Stimulated activated memory B cell treated with anti-CD40 and anti-IgM and Interleukin-4, amounts not matched to agents 10 μg/mL and 1 μg/mL and 100 μg/mL, for 72 hours (primary cell): Measurements from ENCODE around the gene TBXA2R.
"Not testable (repeated sequence)": the region's sequence is repeated elsewhere in the genome, so short reads cannot be mapped to it uniquely, and the experiment has no call there.

Experiments used
- ATAC-seq: fragments of 150-1000 bp; cut with Tn5 transposase; 2 replicates; pipeline ENCODE4 v1.10.0; 2021
- H3K27ac Mint-ChIP-seq: one replicate; pipeline ENCODE4 v1.8.0; 2022; ENCODE audit warnings: mild to moderate bottlenecking, mixed read lengths
- H3K27me3 Mint-ChIP-seq: one replicate; pipeline ENCODE4 v1.8.0; 2022; ENCODE audit warnings: mixed read lengths
- H3K36me3 Mint-ChIP-seq: one replicate; pipeline ENCODE4 v1.8.0; 2022; ENCODE audit warnings: mixed read lengths
- H3K4me1 Mint-ChIP-seq: one replicate; pipeline ENCODE4 v1.8.0; 2022; ENCODE audit warnings: mixed read lengths
- H3K4me3 Mint-ChIP-seq: one replicate; pipeline ENCODE4 v1.8.0; 2022; ENCODE audit warnings: mild to moderate bottlenecking, moderate library complexity, mixed read lengths
- H3K9me3 Mint-ChIP-seq: one replicate; pipeline ENCODE4 v1.8.0; 2022; ENCODE audit warnings: mixed read lengths

TBXA2R gene

GRCh38 chr19:3606690-3607289 lies at the start of gene TBXA2R:
TSS of gene TBXA2R (minus strand) at chr19:3606875. CDS start at chr19:3600634, 6,241 bp downstream.
- Mint-ChIP-seq H3K27ac (no peak within 1 kb of the TSS), H3K36me3 (peaks cover 2% of the 10 kb centered on the region), H3K9me3 (peaks cover 4% of the 10 kb centered on the region), H3K4me1 (peaks cover 15% of the 10 kb centered on the region), H3K4me3 (no peak within 1 kb of the TSS), H3K27me3 (peaks cover 18% of the 10 kb centered on the region)
- ATAC-seq, result peak; percentile 42

GRCh38 chr19:3656073-3656746 lies 49.5 kb upstream of the TBXA2R start:
- Mint-ChIP-seq H3K36me3 (peaks cover 52% of the 10 kb centered on the region), H3K27ac (no peak overlapping the region), H3K4me1 (peaks cover 4% of the 10 kb centered on the region), H3K9me3 (no peaks in the 10 kb centered on the region), H3K27me3 (no peaks in the 10 kb centered on the region), H3K4me3 (no peak overlapping the region)
- no peak for ATAC-seq

GRCh38 chr19:3655402-3656072 lies 48.9 kb upstream of the TBXA2R start:
- Mint-ChIP-seq H3K36me3 (peaks cover 49% of the 10 kb centered on the region), H3K4me1 (peaks cover 4% of the 10 kb centered on the region), H3K27me3 (no peaks in the 10 kb centered on the region), H3K27ac (no peak overlapping the region), H3K9me3 (no peaks in the 10 kb centered on the region), H3K4me3 (no peak overlapping the region)
- peak; percentile 74 for ATAC-seq

- ATAC-seq, result no peak
- Mint-ChIP-seq H3K9me3 (no peaks in the 10 kb centered on the region), H3K4me3 (no peak overlapping the region), H3K27ac (no peak overlapping the region), H3K27me3 (no peaks in the 10 kb centered on the region), H3K4me1 (peaks cover 4% of the 10 kb centered on the region), H3K36me3 (peaks cover 35% of the 10 kb centered on the region)
Observed at GRCh38 chr19:3653865-3654513, 47.3 kb upstream of the TBXA2R start.

GRCh38 chr19:3653081-3653795 lies 46.6 kb upstream of the TBXA2R start:
- H3K27me3 Mint-ChIP-seq, result no peaks in the 10 kb centered on the region
- no peak overlapping the region for H3K4me3 Mint-ChIP-seq
- no peak for ATAC-seq
- no peak overlapping the region for H3K27ac Mint-ChIP-seq
- peaks cover 4% of the 10 kb centered on the region for H3K4me1 Mint-ChIP-seq
- peaks cover 32% of the 10 kb centered on the region for H3K36me3 Mint-ChIP-seq
- H3K9me3 Mint-ChIP-seq, result no peaks in the 10 kb centered on the region

GRCh38 chr19:3652422-3652821 lies 45.7 kb upstream of the TBXA2R start:
- H3K36me3 Mint-ChIP-seq, result peaks cover 24% of the 10 kb centered on the region
- no peaks in the 10 kb centered on the region for H3K27me3 Mint-ChIP-seq
- H3K4me3 Mint-ChIP-seq, result no peak overlapping the region
- H3K27ac Mint-ChIP-seq, result no peak overlapping the region
- ATAC-seq, result no peak
- H3K9me3 Mint-ChIP-seq, result no peaks in the 10 kb centered on the region
- peaks cover 4% of the 10 kb centered on the region for H3K4me1 Mint-ChIP-seq

- H3K36me3 Mint-ChIP-seq, result peaks cover 20% of the 10 kb centered on the region
- no peak for ATAC-seq
- no peak overlapping the region for H3K27ac Mint-ChIP-seq
- no peaks in the 10 kb centered on the region for H3K27me3 Mint-ChIP-seq
- no peaks in the 10 kb centered on the region for H3K9me3 Mint-ChIP-seq
- H3K4me1 Mint-ChIP-seq, result no peaks in the 10 kb centered on the region
- H3K4me3 Mint-ChIP-seq, result no peak overlapping the region
Observed at GRCh38 chr19:3651684-3652083, 45.0 kb upstream of the TBXA2R start.

- Mint-ChIP-seq H3K4me3 (no peak overlapping the region), H3K27ac (no peak overlapping the region), H3K4me1 (no peaks in the 10 kb centered on the region), H3K27me3 (no peaks in the 10 kb centered on the region), H3K36me3 (peaks cover 34% of the 10 kb centered on the region), H3K9me3 (no peaks in the 10 kb centered on the region)
- no peak for ATAC-seq
Observed at GRCh38 chr19:3649888-3650287, 43.2 kb upstream of the TBXA2R start.

- H3K36me3 Mint-ChIP-seq, result peaks cover 40% of the 10 kb centered on the region
- no peaks in the 10 kb centered on the region for H3K27me3 Mint-ChIP-seq
- ATAC-seq, result no peak
Observed at GRCh38 chr19:3648037-3648905, 41.6 kb upstream of the TBXA2R start.

GRCh38 chr19:3647102-3647501 lies 40.4 kb upstream of the TBXA2R start:
- H3K9me3 Mint-ChIP-seq, H3K4me3 Mint-ChIP-seq, H3K27me3 Mint-ChIP-seq, H3K27ac Mint-ChIP-seq, ATAC-seq, H3K4me1 Mint-ChIP-seq: not testable (repeated sequence)
- H3K36me3 Mint-ChIP-seq, result peaks cover 50% of the 10 kb centered on the region

More at GRCh38 chr19:3648037-3648905, 41.6 kb upstream of the TBXA2R start:
- Mint-ChIP-seq H3K27ac (no peak overlapping the region), H3K9me3 (no peaks in the 10 kb centered on the region), H3K4me1 (no peaks in the 10 kb centered on the region), H3K4me3 (no peak overlapping the region)

GRCh38 chr19:3646336-3647092 lies 39.8 kb upstream of the TBXA2R start:
- Mint-ChIP-seq H3K9me3 (no peaks in the 10 kb centered on the region), H3K36me3 (peaks cover 48% of the 10 kb centered on the region), H3K27ac (no peak overlapping the region), H3K4me1 (no peaks in the 10 kb centered on the region), H3K4me3 (no peak overlapping the region), H3K27me3 (no peaks in the 10 kb centered on the region)
- ATAC-seq, result no peak

- H3K9me3 Mint-ChIP-seq, result no peaks in the 10 kb centered on the region
- no peaks in the 10 kb centered on the region for H3K27me3 Mint-ChIP-seq
- H3K4me3 Mint-ChIP-seq, result no peak overlapping the region
- no peaks in the 10 kb centered on the region for H3K4me1 Mint-ChIP-seq
- no peak overlapping the region for H3K27ac Mint-ChIP-seq
- peaks cover 43% of the 10 kb centered on the region for H3K36me3 Mint-ChIP-seq
- no peak for ATAC-seq
Observed at GRCh38 chr19:3645726-3646125, 39.1 kb upstream of the TBXA2R start.

GRCh38 chr19:3645067-3645396 lies 38.4 kb upstream of the TBXA2R start:
- ATAC-seq, result no peak
- no peak overlapping the region for H3K4me3 Mint-ChIP-seq
- no peaks in the 10 kb centered on the region for H3K9me3 Mint-ChIP-seq
- H3K27me3 Mint-ChIP-seq, result no peaks in the 10 kb centered on the region
- no peak overlapping the region for H3K27ac Mint-ChIP-seq
- H3K36me3 Mint-ChIP-seq, result peaks cover 43% of the 10 kb centered on the region
- H3K4me1 Mint-ChIP-seq, result no peaks in the 10 kb centered on the region
